Endothelial cell of umbilical vein (primary cell): ENCODE results near the gene LYRM1. TPM values are rescaled to one million over a fixed set of nuclear protein-coding genes. Genes with fewer than 3 reads are reported as not detected.
"Not testable (repeated sequence)": the region's sequence is repeated elsewhere in the genome, so short reads cannot be mapped to it uniquely, and the experiment has no call there.

Experiments used
- BruUV-seq: library from RNA; stranded (reverse); fragments of 400-500 nt; replicated peaks from 2 replicates; lab custom pipeline; 2021; lab: Mats Ljungman, UMichigan
- CTCF ChIA-PET: fragments of 300-600, 350-600 bp; sonication (Branson Sonifier 250); formaldehyde crosslinking; loops from one replicate; lab custom pipeline; 2021; ENCODE audit warnings: antibody characterized with exemption, inconsistent platforms; lab: Charles Lee
- POLR2A ChIA-PET: fragments of 300-600, 350-600 bp; sonication (Branson Sonifier 250); formaldehyde crosslinking; loops from one replicate; lab custom pipeline; 2021; ENCODE audit warnings: antibody characterized with exemption, inconsistent platforms; lab: Charles Lee
- DNase-seq: peaks from one replicate; pipeline ENCODE4 v3.0.0-alpha.2; 2011; ENCODE audit warnings: low read depth, low spot score
- FAIRE-seq: peaks from 2 replicates; lab custom pipeline; 2011; peaks lifted over from hg19 to GRCh38; lab: Jason Lieb, UNC
- H2AFZ ChIP-seq: 2 replicates; pipeline ENCODE4 v1.6.0; 2012; ENCODE audit warnings: low read depth, low read length, control low read depth, inconsistent platforms
- H3K27ac ChIP-seq: 2 replicates; pipeline ENCODE4 v1.5.1; 2011; ENCODE audit warnings: low read depth, mild to moderate bottlenecking, control low read depth, low read length, moderate library complexity; ENCODE audit not compliant: insufficient read depth
- H3K27me3 ChIP-seq, 2 experiments: 2 replicates each; pipeline versions ENCODE4 v1.6.0 to v1.6.1; 2011; ENCODE audit warnings: low read length in 2 of 2, mixed read lengths in 1 of 2; ENCODE audit not compliant: control insufficient read depth in 2 of 2, insufficient read depth in 2 of 2
- H3K36me3 ChIP-seq, 2 experiments: 2 replicates in 1 of 2; 3 replicates in 1 of 2; pipeline ENCODE4 v1.5.1; 2011; ENCODE audit warnings: low read length in 2 of 2, mild to moderate bottlenecking in 1 of 2, moderate library complexity in 1 of 2; ENCODE audit not compliant: control insufficient read depth in 2 of 2, insufficient read depth in 2 of 2; ENCODE audit errors: extremely low read depth in 1 of 2
- H3K4me1 ChIP-seq: 3 replicates; pipeline ENCODE4 v1.5.1; 2011; ENCODE audit warnings: mild to moderate bottlenecking, low read length; ENCODE audit not compliant: control insufficient read depth, insufficient read depth; ENCODE audit errors: extremely low read depth
- H3K4me2 ChIP-seq: 2 replicates; pipeline ENCODE4 v1.6.1; 2011; ENCODE audit warnings: low read length, control low read depth, mixed read lengths; ENCODE audit not compliant: insufficient read depth
- H3K4me3 ChIP-seq, 3 experiments: fragments of 200-600 bp in 1 of 3; sonication (generic), shearing (Covaris generic) in 1 of 3; replicated peaks in 1 of 3; 2 replicates each; pipeline ENCODE4 v1.5.1; 2011 to 2016; ENCODE audit warnings: control low read depth in 3 of 3, low read length in 3 of 3, mild to moderate bottlenecking in 2 of 3, inconsistent platforms in 1 of 3, low read depth in 1 of 3, moderate library complexity in 1 of 3; ENCODE audit not compliant: insufficient read depth in 1 of 3
- H3K79me2 ChIP-seq: 2 replicates; pipeline ENCODE4 v1.6.0; 2012; ENCODE audit warnings: low read length, inconsistent platforms; ENCODE audit not compliant: control insufficient read depth, insufficient read depth
- H3K9ac ChIP-seq: replicated peaks from 2 replicates; pipeline ENCODE3; 2011; ENCODE audit warnings: low read length, control low read depth; ENCODE audit not compliant: insufficient read depth; ENCODE audit errors: extremely low read depth
- H3K9me1 ChIP-seq: replicated peaks from 3 replicates; pipeline ENCODE4 v1.6.0; 2011; ENCODE audit warnings: mild to moderate bottlenecking, low read length; ENCODE audit not compliant: control insufficient read depth, insufficient read depth; ENCODE audit errors: extremely low read depth
- H3K9me3 ChIP-seq: replicated peaks from 2 replicates; pipeline ENCODE4 v1.5.1; 2012; ENCODE audit warnings: low read length, inconsistent platforms; ENCODE audit not compliant: control insufficient read depth, insufficient read depth
- H4K20me1 ChIP-seq: replicated peaks from 2 replicates; pipeline ENCODE3; 2011; ENCODE audit warnings: mild to moderate bottlenecking, low read length; ENCODE audit not compliant: control insufficient read depth, insufficient read depth; ENCODE audit errors: extremely low read depth
- CTCF ChIP-seq, 2 donors: IDR thresholded peaks; 1 replicate in 1 of 2; 2 replicates in 1 of 2; pipeline ENCODE4 v1.5.1; 2011; ENCODE audit warnings: low read length in 2 of 2, mild to moderate bottlenecking in 2 of 2, moderate library complexity in 2 of 2, control low read depth in 1 of 2, inconsistent platforms in 1 of 2, low read depth in 1 of 2; ENCODE audit not compliant: insufficient read depth in 1 of 2; ENCODE audit errors: extremely low read depth in 1 of 2
- EZH2 ChIP-seq: IDR thresholded peaks from 2 replicates; pipeline ENCODE4 v1.6.1; 2012; ENCODE audit warnings: borderline replicate concordance, low read depth, mild to moderate bottlenecking, moderate library complexity, low read length, inconsistent platforms; ENCODE audit not compliant: severe bottlenecking
- FOS ChIP-seq: IDR thresholded peaks from 2 replicates; pipeline ENCODE4 v1.6.1; 2011; ENCODE audit warnings: mild to moderate bottlenecking, low read length, moderate library complexity, borderline replicate concordance; ENCODE audit not compliant: insufficient read depth
- GATA2 ChIP-seq: IDR thresholded peaks from 2 replicates; pipeline ENCODE4 v1.7.0; 2011; ENCODE audit warnings: low read depth, mild to moderate bottlenecking, moderate library complexity, mixed read lengths, low read length; ENCODE audit not compliant: insufficient read length, insufficient read depth
- JUN ChIP-seq: IDR thresholded peaks from 2 replicates; pipeline ENCODE4 v1.6.1; 2011; ENCODE audit warnings: borderline replicate concordance, low read depth; ENCODE audit not compliant: insufficient read length, insufficient read depth
- MAX ChIP-seq: IDR thresholded peaks from 2 replicates; pipeline ENCODE4 v1.6.1; 2011; ENCODE audit not compliant: insufficient read depth, insufficient read length
- MYC ChIP-seq: IDR thresholded peaks from one replicate; pipeline ENCODE4 v1.6.1; 2011; ENCODE audit warnings: mild to moderate bottlenecking, low read depth, low read length
- POLR2A ChIP-seq: IDR thresholded peaks from 2 replicates; pipeline ENCODE4 v1.6.1; 2012; ENCODE audit warnings: low read depth, mild to moderate bottlenecking, control low read depth, low read length
- POLR2AphosphoS5 ChIP-seq: IDR thresholded peaks from 2 replicates; pipeline ENCODE4 v1.6.1; 2012; ENCODE audit warnings: low read depth, mild to moderate bottlenecking, control low read depth, low read length, moderate library complexity; ENCODE audit not compliant: insufficient read depth
- dilution Hi-C: fragments of 300-500 bp; cut with MboI; formaldehyde crosslinking; loops from one replicate; pipeline ENCODE4 v1.15.0; 2019; ENCODE audit warnings: low sequenced_read_pairs; ENCODE audit not compliant: extremely low pct_ligation_motif_present
- intact Hi-C: fragments of 100-400 bp; cut with micrococcal nuclease; formaldehyde crosslinking; loops from one replicate; pipeline ENCODE4 v1.10.0; 2022
- polyA plus RNA-seq, 4 experiments: library from polyadenylated mRNA; depleted of rRNA in 3 of 4; stranded (reverse) in 3 of 4; unstranded in 1 of 4; fragments of >200 nt; gene quantifications; 2 replicates each; pipeline versions ENCODE4 v1.2.1 to v1.2.3, GENCODE V29; 2011 to 2012; ENCODE audit warnings: missing spikeins in 1 of 4
- total RNA-seq: library from RNA; stranded (reverse); gene quantifications from 2 replicates; pipeline ENCODE4 v1.2.3, GENCODE V29; 2021

LYRM1 gene
- total and polyA plus RNA-seq, 2 donors (not counting 3 experiments of a cell fraction or from before 2014, with no cell fraction given), result 20.4 to 28.4 TPM

DNA sequence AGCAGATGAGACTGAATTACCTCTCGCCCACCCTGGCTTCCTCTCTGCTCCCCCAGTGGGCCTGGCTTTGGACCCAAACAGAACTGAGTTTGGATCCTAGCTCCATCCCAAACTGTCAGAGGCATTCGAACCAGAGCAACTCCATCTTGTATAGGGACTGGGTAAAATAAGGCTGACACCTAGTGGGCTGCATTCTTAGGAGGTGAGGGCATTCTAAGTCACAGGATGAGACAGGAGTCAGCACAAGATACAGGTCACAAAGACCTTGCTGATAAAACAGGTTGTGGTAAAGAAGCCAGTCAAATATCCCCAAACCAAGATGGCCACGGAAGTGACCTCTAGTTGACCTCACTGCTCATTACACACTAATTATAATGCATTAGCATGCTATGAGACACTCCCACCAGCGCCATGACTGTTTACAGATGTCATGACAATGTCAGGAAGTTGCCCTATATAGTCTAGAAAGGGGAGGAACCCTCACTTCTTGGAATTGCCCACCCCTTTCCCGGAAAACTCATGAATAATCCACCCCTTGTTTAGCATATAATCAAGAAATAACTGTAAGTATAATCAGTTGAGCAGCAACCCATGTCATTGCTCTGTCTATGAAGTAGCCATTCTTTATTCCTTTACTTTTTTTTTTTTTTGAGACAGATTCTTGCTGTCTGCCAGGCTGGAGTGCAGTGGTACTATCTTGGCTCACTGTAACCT, 44.4 kb downstream of the LYRM1 start:
- Histone ChIP-seq H2AFZ (no peak overlapping the region), H3K36me3 (no peaks in the 10 kb centered on the region), H4K20me1 (no peaks in the 10 kb centered on the region), H3K4me1 (no peaks in the 10 kb centered on the region), H3K9ac (no peak overlapping the region), H3K27ac (no peak overlapping the region), H3K27me3 (no peaks in the 10 kb centered on the region), H3K79me2 (no peaks in the 10 kb centered on the region), H3K9me1 (no peaks in the 10 kb centered on the region), H3K4me2 (no peak overlapping the region), H3K4me3 (no peak overlapping the region), H3K9me3 (no peaks in the 10 kb centered on the region)
- ChIA-PET POLR2A (interaction anchor here (0.7 kb wide), 1 partner anchor 39 kb away, joined by 3 read pairs; no protein-coding TSS in a partner anchor), CTCF (interaction anchor here (1.0 kb wide), 1 partner anchor 95 kb away, joined by 4 read pairs; no protein-coding TSS in a partner anchor)
- FAIRE-seq (no peak), DNase-seq (peak; percentile 18)
- TF ChIP-seq FOS, result no peak
- no peak for TF ChIP-seq CTCF (IDR thresholded peaks at IDR 0.05; ENCODE audit: extremely low read depth in 1 of 2, insufficient read depth in 1 of 2, low read depth in 1 of 2, low read length in 2 of 2)
- TF ChIP-seq JUN, result no peak
- TF ChIP-seq POLR2AphosphoS5, result no peak
- no peak for TF ChIP-seq EZH2
- TF ChIP-seq GATA2, result no peak
- TF ChIP-seq MYC, result no peak
- TF ChIP-seq MAX, result no peak
- TF ChIP-seq POLR2A, result no peak
- dilution Hi-C loops (no loop called here), intact Hi-C loops (loop anchor here (2.0 kb wide), 2 partner anchors 34 to 94 kb away; no protein-coding TSS in a partner anchor)
- no TSS peak for BruUV-seq

GRCh38 chr16:20945575-20945875, 45.0 kb downstream of the LYRM1 start:
- BruUV-seq, H3K36me3 ChIP-seq, H2AFZ ChIP-seq, H3K4me3 ChIP-seq, POLR2A ChIA-PET, FAIRE-seq, dilution Hi-C loops, DNase-seq, H3K4me2 ChIP-seq, H3K9ac ChIP-seq, H4K20me1 ChIP-seq, CTCF ChIA-PET, H3K9me1 ChIP-seq, H3K79me2 ChIP-seq, H3K4me1 ChIP-seq, H3K9me3 ChIP-seq, H3K27me3 ChIP-seq, H3K27ac ChIP-seq: not testable (repeated sequence)
- intact Hi-C loops, result loop anchor here (2.0 kb wide), 2 partner anchors 35 to 95 kb away; no protein-coding TSS in a partner anchor
